Heart left ventricle (tissue), 16 donors: ENCODE measurements around the gene RCC2. TPM values are rescaled to one million over a fixed set of nuclear protein-coding genes. Genes with fewer than 3 reads are reported as not detected.
A peak's percentile ranks its signal among the peaks of the same experiment; 100 is the strongest.

Source experiments
- ATAC-seq, 4 donors: fragments of 200-7000 bp; cut with Tn5 transposase; one replicate each; pipeline ENCODE4 v1.9.1; 2020 to 2022; ENCODE audit warnings: moderate library complexity in 4 of 4, mild to moderate bottlenecking in 3 of 4, moderate number of reproducible peaks in 1 of 4
- DNase-seq, 5 donors: peaks; one replicate each; pipeline ENCODE4 v3.0.0-alpha.2; 2020
- H3K27ac ChIP-seq, 12 donors: fragments of 200-600 bp; sonication (generic) in 4 of 12; one replicate each; pipeline versions ENCODE4 v1.5.0 to v1.8.0; 2016 to 2022; ENCODE audit warnings: mild to moderate bottlenecking in 2 of 12
- H3K27me3 ChIP-seq, 9 donors: fragments of 200-600 bp; sonication (generic) in 2 of 9; one replicate each; pipeline versions ENCODE4 v1.5.1 to v1.8.0; 2016 to 2022; ENCODE audit warnings: mild to moderate bottlenecking in 3 of 9
- H3K36me3 ChIP-seq, 9 donors: fragments of 200-600 bp; sonication (generic) in 2 of 9; one replicate each; pipeline versions ENCODE4 v1.5.0 to v1.8.0; 2018 to 2022; ENCODE audit warnings: mild to moderate bottlenecking in 2 of 9
- H3K4me1 ChIP-seq, 12 donors: fragments of 200-600 bp; sonication (generic) in 4 of 12; one replicate each; pipeline versions ENCODE4 v1.5.0 to v1.8.0; 2016 to 2022; ENCODE audit warnings: mild to moderate bottlenecking in 3 of 12
- H3K4me3 ChIP-seq, 12 donors: fragments of 200-600 bp; sonication (generic) in 4 of 12; one replicate each; pipeline versions ENCODE4 v1.5.0 to v1.8.0; 2017 to 2022; ENCODE audit warnings: mild to moderate bottlenecking in 9 of 12, moderate library complexity in 4 of 12
- H3K9me3 ChIP-seq, 12 donors: fragments of 200-600 bp; sonication (generic) in 4 of 12; one replicate each; pipeline versions ENCODE4 v1.5.0 to v1.8.0; 2016 to 2022; ENCODE audit warnings: mild to moderate bottlenecking in 1 of 12
- CTCF ChIP-seq, 12 donors: fragments of 200-600 bp; sonication (generic) in 4 of 12; IDR thresholded peaks; one replicate each; pipeline versions ENCODE4 v1.5.0 to v1.8.0; 2018 to 2022; ENCODE audit warnings: antibody characterized with exemption in 12 of 12, mild to moderate bottlenecking in 5 of 12
- POLR2A ChIP-seq, 2 donors: fragments of 450-650 bp; IDR thresholded peaks; one replicate each; pipeline ENCODE4 v1.6.1; 2017; ENCODE audit warnings: antibody characterized with exemption in 2 of 2, mild to moderate bottlenecking in 2 of 2, moderate library complexity in 2 of 2
- WGBS, 4 donors: extraction: QIAGEN DNeasy Blood & Tissue Kit in 2 of 4; methylation state at CpG; one replicate each; pipeline versions ENCODE4 v1.1.5 to v1.1.7; 2013 to 2018; 5-methylcytosine and 5-hydroxymethylcytosine counted together
- intact Hi-C, 10 donors: fragments of 100-400 bp; cut with DNase I; formaldehyde crosslinking; loops; one replicate each; pipeline versions ENCODE4 v1.11.1 to v1.14.2; 2022
- polyA plus RNA-seq, 2 donors: library from polyadenylated mRNA; stranded (reverse); fragments of 200-250 nt; gene quantifications; one replicate each; pipeline ENCODE4 v1.2.3, GENCODE V29; 2013
- total RNA-seq, 9 donors: library from RNA; depleted of rRNA in 2 of 9; stranded (reverse); fragments of >200 nt in 2 of 9; fragmentation: NEBNext Ultra II Directional in 3 of 9; extraction: Animal tissue kit (Norgen Biotek cat#: 25700) in 3 of 9; gene quantifications; one replicate each; pipeline versions ENCODE4 v1.1.0 to v1.2.4, GENCODE V29; 2016 to 2023
- donor health status: ischemic (EF 13 %, LVEDD 7.1; RV severe dilation, severe dysfunction).
- donor health status: healthy with polysubstance abuse.
- donor health status: DM: no; HTN: yes; CAD: no.
- donor health status: DM: no; HTN: no; CAD: no.
- donor health status: ischemic (EF 25% LVEDD 6.9; RV normal size, moderate dysfunction).
- donor health status: ischemic (EF 25% LVEDD 5.7; RV mildly dilated, moderate dysfunction).
- donor health status: healthy.
- donor health status: DM: yes; HTN: yes; CAD: no.
- donor health status: ischemic (EF 35%, LVEDD 5.7; RV mildly dilated, moderate dysfunction).
- donor health status: nonischemic (EF 11% LVEDD 7.7; RV severe dilation, severe dysfunction).
- donor health status: DM: yes; HTN: yes; CAD: no.
- donor health status: PGD.
- donor health status: ischemic (EF 29% LVEDD 5.4; RV normal size, mild dysfunction).
- donor health status: nonischemic (EF 23%, LVEDD 6.1; RV moderate dilation, normal function).

RCC2 gene
- total and polyA plus RNA-seq, 11 donors: 6.1 to 39.1 (median 14.3) TPM

- Histone ChIP-seq H3K36me3 (peaks cover 0 to 87% (median 53%) of the 10 kb centered on the region in 9 donors), H3K4me3 (no peak overlapping the region), H3K27me3 (no peaks in the 10 kb centered on the region), H3K4me1 (peaks cover 0 to 27% (median 13%) of the 10 kb centered on the region in 12 donors), H3K9me3 (no peaks in the 10 kb centered on the region), H3K27ac (no peak overlapping the region)
- peak in 1 of 5 donors; percentile 33 for DNase-seq
- 83 to 92% (median 91%) methylated on average over 18 of the region's 18 CpGs for WGBS, 4 donors
- TF ChIP-seq CTCF (IDR thresholded peaks at IDR 0.05) (no peak), POLR2A (IDR thresholded peaks at IDR 0.05) (no peak)
- ATAC-seq: no peak
- intact Hi-C loops: loop anchor here in 7 of 10 donors (10.0 kb wide), 2 partner anchors 179 to 189 kb away; no protein-coding TSS in a partner anchor
Measured at GRCh38 chr1:17425806-17426600, 13.5 kb downstream of the RCC2 start.

- intact Hi-C loops: loop anchor here in 9 of 10 donors (5.0 to 10.0 kb wide), 6 partner anchors 53 to 191 kb away; no protein-coding TSS in a partner anchor
- H3K4me1 ChIP-seq: peaks cover 0 to 38% (median 18%) of the 10 kb centered on the region in 12 donors
- peak in 4 of 5 donors; percentile 25 to 66 (median 42) for DNase-seq
- peak overlapping the region in 11 of 12 donors; percentile 2 to 85 (median 38) for H3K27ac ChIP-seq
- TF ChIP-seq CTCF (IDR thresholded peaks at IDR 0.05) (peak in 1 of 12 donors; percentile 20), POLR2A (IDR thresholded peaks at IDR 0.05) (no peak)
- WGBS, 4 donors: 39 to 54% (median 50%) methylated on average over 13 of the region's 13 CpGs
- no peaks in the 10 kb centered on the region for H3K27me3 ChIP-seq
- peaks cover 0 to 97% (median 62%) of the 10 kb centered on the region in 9 donors for H3K36me3 ChIP-seq
- H3K4me3 ChIP-seq: no peak overlapping the region
- no peaks in the 10 kb centered on the region for H3K9me3 ChIP-seq
- peak; percentile 53 to 76 (median 70) for ATAC-seq
Measured at GRCh38 chr1:17423781-17424245, 15.7 kb downstream of the RCC2 start.

GRCh38 chr1:17422461-17422860 is 17.0 kb downstream of the RCC2 start:
- Histone ChIP-seq H3K4me3 (no peak overlapping the region), H3K27ac (peak overlapping the region in 1 of 12 donors; percentile 85), H3K36me3 (peaks cover 0 to 97% (median 56%) of the 10 kb centered on the region in 9 donors), H3K4me1 (peaks cover 0 to 31% (median 18%) of the 10 kb centered on the region in 12 donors), H3K9me3 (no peaks in the 10 kb centered on the region), H3K27me3 (no peaks in the 10 kb centered on the region)
- intact Hi-C loops: loop anchor here in 9 of 10 donors (5.0 to 10.0 kb wide), 6 partner anchors 55 to 192 kb away; no protein-coding TSS in a partner anchor
- no peak for ATAC-seq
- TF ChIP-seq CTCF (IDR thresholded peaks at IDR 0.05): no peak
- no peak for TF ChIP-seq POLR2A (IDR thresholded peaks at IDR 0.05)
- DNase-seq: no peak
- WGBS, 4 donors: 77 to 82% (median 80%) methylated on average over 7 of the region's 7 CpGs

- H3K36me3 ChIP-seq: peaks cover 0 to 100% (median 63%) of the 10 kb centered on the region in 9 donors
- intact Hi-C loops: loop anchor here in 9 of 10 donors (1.0 to 10.0 kb wide), 8 partner anchors 18 to 194 kb away; partner anchors contain the start of gene RCC2 (in 2 of the 9)
- H3K27me3 ChIP-seq: no peaks in the 10 kb centered on the region
- no peak for DNase-seq
- H3K27ac ChIP-seq: no peak overlapping the region
- TF ChIP-seq CTCF (IDR thresholded peaks at IDR 0.05) (no peak), POLR2A (IDR thresholded peaks at IDR 0.05) (no peak)
- H3K9me3 ChIP-seq: no peaks in the 10 kb centered on the region
- WGBS, 4 donors: 81 to 86% (median 84%) methylated on average over 6 of the region's 6 CpGs
- no peak for ATAC-seq
- H3K4me1 ChIP-seq: peaks cover 0 to 31% (median 18%) of the 10 kb centered on the region in 12 donors
- H3K4me3 ChIP-seq: no peak overlapping the region
Measured at GRCh38 chr1:17420391-17420918, 19.0 kb downstream of the RCC2 start.
